ENCODE data around the gene SHB.
A peak's percentile ranks its signal among the peaks of the same experiment; 100 is the strongest.

The SHB gene

GRCh38 chr9:38027714-38028113 is 41.3 kb downstream of the SHB start:
- DNase-seq, result no peak
- no peaks in the 10 kb centered on the region for H3K9me3 ChIP-seq (ENCODE audit: control extremely low read depth in 1 of 5, control insufficient read depth in 4 of 5, insufficient read depth in 2 of 5, low read depth in 1 of 5, low read length in 4 of 5)
- no peaks in the 10 kb centered on the region for H3K27me3 ChIP-seq (replicated peaks in 2 of 5; ENCODE audit: control insufficient read depth in 4 of 5, insufficient read depth in 5 of 5, low read length in 4 of 5)
- H3K36me3 ChIP-seq (ENCODE audit: control insufficient read depth in 4 of 4, insufficient read depth in 4 of 4, low read length in 3 of 4), result no peaks in the 10 kb centered on the region
- ChIA-PET POLR2A (no interaction called here), CTCF (interaction anchor here (3.0 kb wide), 1 partner anchor 10 kb away, joined by 9 read pairs; no protein-coding TSS in a partner anchor)
- 100% methylated on average over 4 of the region's 6 CpGs for WGBS (ENCODE audit: insufficient coverage)
- no peak overlapping the region for H3K4me3 ChIP-seq (ENCODE audit: control insufficient read depth in 1 of 7, extremely low read depth in 1 of 7, insufficient read depth in 4 of 7, low read depth in 2 of 7, low read length in 6 of 7)
- H3K4me1 ChIP-seq (ENCODE audit: control extremely low read depth in 1 of 4, control insufficient read depth in 4 of 4, insufficient read depth in 4 of 4, low read length in 3 of 4), result peaks cover 0 to 48% (median 14%) of the 10 kb centered on the region in 4 experiments
- no peak overlapping the region for H3K27ac ChIP-seq (ENCODE audit: insufficient read depth in 1 of 2, low read depth in 1 of 2, low read length in 2 of 2, poor library complexity in 1 of 2, severe bottlenecking in 2 of 2)

GRCh38 chr9:38026840-38027527 is 42.0 kb downstream of the SHB start:
- Histone ChIP-seq H3K27ac (ENCODE audit: insufficient read depth in 1 of 2, low read depth in 1 of 2, low read length in 2 of 2, poor library complexity in 1 of 2, severe bottlenecking in 2 of 2) (no peak overlapping the region), H3K4me1 (ENCODE audit: control extremely low read depth in 1 of 4, control insufficient read depth in 4 of 4, insufficient read depth in 4 of 4, low read length in 3 of 4) (peaks cover 0 to 41% (median 12%) of the 10 kb centered on the region in 4 experiments), H3K9me3 (ENCODE audit: control extremely low read depth in 1 of 5, control insufficient read depth in 4 of 5, insufficient read depth in 2 of 5, low read depth in 1 of 5, low read length in 4 of 5) (no peaks in the 10 kb centered on the region), H3K4me3 (ENCODE audit: control insufficient read depth in 1 of 7, extremely low read depth in 1 of 7, insufficient read depth in 4 of 7, low read depth in 2 of 7, low read length in 6 of 7) (no peak overlapping the region), H3K36me3 (ENCODE audit: control insufficient read depth in 4 of 4, insufficient read depth in 4 of 4, low read length in 3 of 4) (no peaks in the 10 kb centered on the region), H3K27me3 (replicated peaks in 2 of 5; ENCODE audit: control insufficient read depth in 4 of 5, insufficient read depth in 5 of 5, low read length in 4 of 5) (no peaks in the 10 kb centered on the region)
- WGBS (ENCODE audit: insufficient coverage), result 94% methylated on average over 6 of the region's 6 CpGs
- ChIA-PET CTCF (interaction anchor here (1.2 to 3.0 kb wide), 3 partner anchors 9 to 11 kb away, joined by 3 to 9 read pairs (median 3); no protein-coding TSS in a partner anchor), POLR2A (no interaction called here)
- no peak for DNase-seq

DNA sequence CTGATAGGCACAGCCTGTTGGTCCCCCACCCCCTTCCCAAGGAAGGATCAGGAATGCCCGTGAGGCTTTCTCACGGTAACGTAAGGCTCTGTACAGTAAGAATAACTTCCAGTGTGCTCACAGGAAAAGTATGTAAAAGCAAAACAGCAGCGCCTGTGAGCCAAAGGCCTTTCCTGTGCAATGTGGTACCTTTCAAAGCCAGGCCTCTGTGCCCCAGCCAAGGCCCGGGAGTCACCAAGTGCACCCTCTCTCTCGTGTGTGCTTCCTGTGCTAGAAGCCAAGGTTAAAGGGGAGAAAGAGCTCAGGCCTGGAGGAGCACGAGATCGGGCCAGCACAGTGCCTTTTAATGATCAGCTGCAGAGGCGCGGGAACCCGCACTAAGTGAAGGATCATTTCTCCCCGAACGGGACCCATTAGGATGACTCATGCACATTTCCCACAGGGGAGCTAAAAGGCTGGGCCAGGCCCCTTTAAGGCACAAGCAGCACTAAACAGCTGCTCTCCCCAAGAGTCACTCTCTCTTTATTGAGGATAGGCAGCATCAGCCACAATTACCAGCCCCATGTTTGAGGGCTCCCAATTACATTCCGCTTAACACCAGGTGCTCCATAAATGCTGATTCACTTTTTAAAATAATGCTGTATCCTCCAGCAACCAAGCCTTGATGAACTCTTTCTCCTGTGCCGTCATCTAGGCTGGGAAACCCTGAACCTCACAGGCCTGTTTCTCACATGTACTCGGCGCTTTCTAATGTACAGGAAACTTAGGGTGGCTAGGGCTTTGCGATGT is 42.8 kb downstream of the SHB start:
- Histone ChIP-seq H3K4me3 (ENCODE audit: control insufficient read depth in 1 of 7, extremely low read depth in 1 of 7, insufficient read depth in 4 of 7, low read depth in 2 of 7, low read length in 6 of 7) (no peak overlapping the region), H3K4me1 (ENCODE audit: control extremely low read depth in 1 of 4, control insufficient read depth in 4 of 4, insufficient read depth in 4 of 4, low read length in 3 of 4) (peaks cover 0 to 41% (median 12%) of the 10 kb centered on the region in 4 experiments), H3K9me3 (ENCODE audit: control extremely low read depth in 1 of 5, control insufficient read depth in 4 of 5, insufficient read depth in 2 of 5, low read depth in 1 of 5, low read length in 4 of 5) (no peaks in the 10 kb centered on the region), H3K36me3 (ENCODE audit: control insufficient read depth in 4 of 4, insufficient read depth in 4 of 4, low read length in 3 of 4) (no peaks in the 10 kb centered on the region), H3K27ac (ENCODE audit: insufficient read depth in 1 of 2, low read depth in 1 of 2, low read length in 2 of 2, poor library complexity in 1 of 2, severe bottlenecking in 2 of 2) (no peak overlapping the region), H3K27me3 (replicated peaks in 2 of 5; ENCODE audit: control insufficient read depth in 4 of 5, insufficient read depth in 5 of 5, low read length in 4 of 5) (no peaks in the 10 kb centered on the region)
- peak in 2 of 3 donors; percentile 52 to 74 for DNase-seq
- ChIA-PET POLR2A (interaction anchor here (0.5 kb wide), 1 partner anchor 32 kb away, joined by 4 read pairs; no protein-coding TSS in a partner anchor), CTCF (interaction anchor here (0.6 to 3.0 kb wide), 7 partner anchors 8 to 95 kb away, joined by 3 to 9 read pairs (median 3); no protein-coding TSS in a partner anchor)
- WGBS (ENCODE audit: insufficient coverage), result 75% methylated on average over 14 of the region's 18 CpGs

DNA sequence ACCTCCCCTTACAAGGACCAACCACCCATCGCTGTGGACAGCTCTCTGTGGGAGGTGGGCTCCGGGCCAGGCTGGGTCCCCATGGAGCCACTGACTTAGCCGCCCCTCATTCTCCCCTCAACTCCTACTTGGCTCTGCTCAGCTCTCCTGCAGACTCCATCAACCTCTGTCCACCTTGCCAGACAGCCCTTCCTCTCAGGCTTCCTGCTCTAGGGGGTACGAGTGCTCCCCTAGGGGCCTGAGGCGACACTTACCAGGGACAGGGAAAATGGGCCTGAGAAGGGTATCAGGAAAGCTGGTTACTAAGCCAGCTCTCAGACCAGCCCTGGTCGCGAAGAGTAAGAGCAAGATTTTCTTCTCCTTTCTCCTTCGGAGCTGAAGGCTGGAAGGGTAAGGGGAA is 43.9 kb downstream of the SHB start:
- no peak overlapping the region for H3K27ac ChIP-seq (ENCODE audit: insufficient read depth in 1 of 2, low read depth in 1 of 2, low read length in 2 of 2, poor library complexity in 1 of 2, severe bottlenecking in 2 of 2)
- H3K27me3 ChIP-seq (replicated peaks in 2 of 5; ENCODE audit: control insufficient read depth in 4 of 5, insufficient read depth in 5 of 5, low read length in 4 of 5), result no peaks in the 10 kb centered on the region
- no peaks in the 10 kb centered on the region for H3K36me3 ChIP-seq (ENCODE audit: control insufficient read depth in 4 of 4, insufficient read depth in 4 of 4, low read length in 3 of 4)
- H3K4me1 ChIP-seq (ENCODE audit: control extremely low read depth in 1 of 4, control insufficient read depth in 4 of 4, insufficient read depth in 4 of 4, low read length in 3 of 4), result peaks cover 0 to 45% (median 15%) of the 10 kb centered on the region in 4 experiments
- 88% methylated on average over 7 of the region's 8 CpGs for WGBS (ENCODE audit: insufficient coverage)
- ChIA-PET CTCF (interaction anchor here (0.7 to 1.4 kb wide), 5 partner anchors 10 to 94 kb away, joined by 3 to 4 read pairs (median 3); no protein-coding TSS in a partner anchor), POLR2A (no interaction called here)
- no peaks in the 10 kb centered on the region for H3K9me3 ChIP-seq (ENCODE audit: control extremely low read depth in 1 of 5, control insufficient read depth in 4 of 5, insufficient read depth in 2 of 5, low read depth in 1 of 5, low read length in 4 of 5)
- no peak overlapping the region for H3K4me3 ChIP-seq (ENCODE audit: control insufficient read depth in 1 of 7, extremely low read depth in 1 of 7, insufficient read depth in 4 of 7, low read depth in 2 of 7, low read length in 6 of 7)
- DNase-seq, result no peak

DNA sequence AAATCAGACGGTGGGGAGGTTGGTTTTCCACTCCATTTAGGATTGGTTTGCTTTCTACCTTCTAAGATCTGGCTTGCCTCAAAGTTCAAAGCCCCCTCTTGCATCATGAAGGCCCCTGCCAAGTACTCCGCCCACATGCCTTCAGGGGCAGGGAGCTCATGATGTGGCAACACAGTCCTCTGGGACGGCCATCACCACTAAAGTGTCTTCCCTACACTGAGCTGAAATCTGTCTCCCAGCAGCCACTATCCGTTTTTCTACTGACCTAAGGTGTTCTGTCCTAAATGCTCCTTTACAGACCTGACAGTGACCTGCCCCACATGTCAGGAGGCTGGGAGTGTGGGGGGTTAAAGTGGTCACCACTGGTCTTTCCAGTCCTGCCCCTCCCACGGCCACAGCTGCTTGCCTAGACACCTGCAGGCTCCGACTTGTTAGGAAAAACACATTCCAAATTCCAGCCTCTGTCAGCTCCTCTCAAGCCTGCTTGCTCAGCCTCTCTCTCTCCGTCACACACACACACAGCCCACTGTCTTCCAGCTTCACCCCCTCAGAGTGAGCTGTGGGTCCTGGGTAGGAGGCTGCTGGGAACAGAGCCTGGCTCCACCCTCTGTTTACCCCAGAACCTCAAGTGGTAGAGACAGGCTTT is 44.9 kb downstream of the SHB start:
- DNase-seq, result no peak
- Histone ChIP-seq H3K36me3 (ENCODE audit: control insufficient read depth in 4 of 4, insufficient read depth in 4 of 4, low read length in 3 of 4) (no peaks in the 10 kb centered on the region), H3K9me3 (ENCODE audit: control extremely low read depth in 1 of 5, control insufficient read depth in 4 of 5, insufficient read depth in 2 of 5, low read depth in 1 of 5, low read length in 4 of 5) (no peaks in the 10 kb centered on the region), H3K4me3 (ENCODE audit: control insufficient read depth in 1 of 7, extremely low read depth in 1 of 7, insufficient read depth in 4 of 7, low read depth in 2 of 7, low read length in 6 of 7) (no peak overlapping the region), H3K4me1 (ENCODE audit: control extremely low read depth in 1 of 4, control insufficient read depth in 4 of 4, insufficient read depth in 4 of 4, low read length in 3 of 4) (peaks cover 0 to 51% (median 13%) of the 10 kb centered on the region in 4 experiments), H3K27ac (ENCODE audit: insufficient read depth in 1 of 2, low read depth in 1 of 2, low read length in 2 of 2, poor library complexity in 1 of 2, severe bottlenecking in 2 of 2) (no peak overlapping the region), H3K27me3 (replicated peaks in 2 of 5; ENCODE audit: control insufficient read depth in 4 of 5, insufficient read depth in 5 of 5, low read length in 4 of 5) (no peaks in the 10 kb centered on the region)
- ChIA-PET CTCF (interaction anchor here (0.6 to 1.2 kb wide), 4 partner anchors 10 to 156 kb away, joined by 3 read pairs; no protein-coding TSS in a partner anchor), POLR2A (interaction anchor here (0.7 kb wide), 1 partner anchor 141 kb away, joined by 3 read pairs; no protein-coding TSS in a partner anchor)
- WGBS (ENCODE audit: insufficient coverage), result 58% methylated on average over 6 of the region's 7 CpGs

DNA sequence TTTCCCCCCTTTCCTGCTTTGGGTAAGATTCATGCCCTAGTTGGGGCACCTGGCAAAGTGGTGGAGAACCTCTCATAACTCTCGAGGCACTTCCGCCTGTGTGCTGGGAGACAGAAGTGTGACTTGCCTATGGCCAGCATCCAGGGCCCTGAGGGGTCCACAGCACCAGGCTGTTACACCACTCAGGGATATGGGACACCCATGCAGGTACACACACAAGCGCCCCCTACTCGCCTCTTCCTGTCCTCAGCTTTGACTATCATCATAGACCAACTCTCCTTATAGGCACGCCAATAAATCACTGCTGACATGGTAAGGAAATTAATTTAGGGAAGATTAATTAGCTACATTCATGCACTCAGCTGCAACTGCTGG is 45.4 kb downstream of the SHB start:
- no peak for DNase-seq
- H3K27me3 ChIP-seq (replicated peaks in 2 of 5; ENCODE audit: control insufficient read depth in 4 of 5, insufficient read depth in 5 of 5, low read length in 4 of 5), result no peaks in the 10 kb centered on the region
- H3K9me3 ChIP-seq (ENCODE audit: control extremely low read depth in 1 of 5, control insufficient read depth in 4 of 5, insufficient read depth in 2 of 5, low read depth in 1 of 5, low read length in 4 of 5), result no peaks in the 10 kb centered on the region
- no peak overlapping the region for H3K27ac ChIP-seq (ENCODE audit: insufficient read depth in 1 of 2, low read depth in 1 of 2, low read length in 2 of 2, poor library complexity in 1 of 2, severe bottlenecking in 2 of 2)
- H3K36me3 ChIP-seq (ENCODE audit: control insufficient read depth in 4 of 4, insufficient read depth in 4 of 4, low read length in 3 of 4), result no peaks in the 10 kb centered on the region
- no peak overlapping the region for H3K4me3 ChIP-seq (ENCODE audit: control insufficient read depth in 1 of 7, extremely low read depth in 1 of 7, insufficient read depth in 4 of 7, low read depth in 2 of 7, low read length in 6 of 7)
- peaks cover 0 to 53% (median 14%) of the 10 kb centered on the region in 4 experiments for H3K4me1 ChIP-seq (ENCODE audit: control extremely low read depth in 1 of 4, control insufficient read depth in 4 of 4, insufficient read depth in 4 of 4, low read length in 3 of 4)
- 88% methylated on average over 3 of the region's 5 CpGs for WGBS (ENCODE audit: insufficient coverage)
- CTCF ChIA-PET, result interaction anchor here (0.8 to 1.2 kb wide), 3 partner anchors 9 to 110 kb away, joined by 3 read pairs; no protein-coding TSS in a partner anchor
- POLR2A ChIA-PET, result interaction anchor here (0.7 kb wide), 1 partner anchor 142 kb away, joined by 3 read pairs; no protein-coding TSS in a partner anchor
